HCT116 (cell line): ENCODE data around the gene MIEF1. TPM values are rescaled to one million over a fixed set of nuclear protein-coding genes. Genes with fewer than 3 reads are reported as not detected.

Source experiments
- ATAC-seq: fragments of 200-7000 bp; cut with Tn5 transposase; 2 replicates; pipeline ENCODE4 v1.9.1; 2020; ENCODE audit warnings: mild to moderate bottlenecking, moderate library complexity
- BruUV-seq: library from RNA; stranded (reverse); fragments of 400-500 nt; replicated peaks from 2 replicates; lab custom pipeline; 2021; lab: Mats Ljungman, UMichigan
- CTCF ChIA-PET: fragments of 300-600 bp; sonication (Branson Sonifier 250); formaldehyde crosslinking; loops from one replicate; lab custom pipeline; 2021; ENCODE audit warnings: antibody characterized with exemption; lab: Charles Lee
- POLR2A ChIA-PET: fragments of 300-600, 350-600 bp; sonication (Branson Sonifier 250); formaldehyde crosslinking; loops from one replicate; lab custom pipeline; 2021; ENCODE audit warnings: antibody characterized with exemption; lab: Charles Lee
- RAD21 ChIA-PET, 2 experiments: fragments of 300-600 bp; sonication (Branson Sonifier 250); formaldehyde crosslinking; loops; one replicate each; lab custom pipeline; 2023; ENCODE audit warnings: low total read pairs in 2 of 2; ENCODE audit not compliant: uncharacterized antibody in 2 of 2, unreplicated experiment in 2 of 2, low non-redundant PET in 1 of 2; lab: Charles Lee
- DNase-seq: peaks from one replicate; pipeline ENCODE4 v3.0.0-alpha.2; 2010; ENCODE audit warnings: low read depth, low spot score
- H2AFZ ChIP-seq: fragments of 200-600 bp; shearing (Covaris generic), sonication (generic); 2 replicates; pipeline ENCODE4 v1.6.1; 2017; ENCODE audit warnings: low read depth, mixed run types, mixed read lengths, antibody characterized with exemption, low read length; ENCODE audit not compliant: poor library complexity, severe bottlenecking
- H3K27ac ChIP-seq: 2 replicates; pipeline ENCODE4 v1.5.1; 2012; ENCODE audit warnings: low read depth, low read length
- H3K27me3 ChIP-seq: fragments of 200-600 bp; sonication (generic); 2 replicates; pipeline ENCODE4 v1.6.1; 2016; ENCODE audit warnings: mixed run types, low read length, mixed read lengths; ENCODE audit not compliant: insufficient read depth
- H3K36me3 ChIP-seq, 2 experiments: fragments of 200-500 bp in 1 of 2; fragments of 200-600 bp in 1 of 2; sonication (Bioruptor generic) in 1 of 2; sonication (generic) in 1 of 2; 2 replicates each; pipeline versions ENCODE4 v1.5.1 to v1.6.1; 2014 to 2016; ENCODE audit warnings: low read length in 2 of 2, inconsistent platforms in 1 of 2, mixed read lengths in 1 of 2, mixed run types in 1 of 2; ENCODE audit not compliant: insufficient read depth in 2 of 2, control insufficient read depth in 1 of 2
- H3K4me1 ChIP-seq, 2 experiments: fragments of 200-600 bp in 1 of 2; sonication (generic) in 1 of 2; 2 replicates each; pipeline versions ENCODE4 v1.5.1 to v1.6.1; 2012 to 2017; ENCODE audit warnings: low read length in 2 of 2, inconsistent platforms in 1 of 2, mild to moderate bottlenecking in 1 of 2, mixed read lengths in 1 of 2, mixed run types in 1 of 2, moderate library complexity in 1 of 2; ENCODE audit not compliant: insufficient read depth in 2 of 2, control insufficient read depth in 1 of 2
- H3K4me2 ChIP-seq: fragments of 200-600 bp; sonication (generic); 2 replicates; pipeline ENCODE4 v1.6.1; 2017; ENCODE audit warnings: mixed run types, low read length, mixed read lengths
- H3K4me3 ChIP-seq, 2 experiments: fragments of 200-600 bp in 1 of 2; sonication (generic) in 1 of 2; replicated peaks in 1 of 2; 2 replicates each; pipeline ENCODE4 v1.5.1; 2011 to 2016; ENCODE audit warnings: low read length in 2 of 2, control low read depth in 1 of 2, low read depth in 1 of 2, mild to moderate bottlenecking in 1 of 2, mixed read lengths in 1 of 2, mixed run types in 1 of 2
- H3K79me2 ChIP-seq: fragments of 200-600 bp; sonication (generic); 2 replicates; pipeline ENCODE4 v1.6.1; 2017; ENCODE audit warnings: mild to moderate bottlenecking, mixed run types, low read length, moderate library complexity, mixed read lengths; ENCODE audit not compliant: insufficient read depth
- H3K9ac ChIP-seq: fragments of 200-600 bp; sonication (generic); 2 replicates; pipeline ENCODE4 v1.6.1; 2016; ENCODE audit warnings: low read length, mixed read lengths
- H3K9me2 ChIP-seq: fragments of 200-600 bp; sonication (generic), shearing (Covaris generic); 2 replicates; pipeline ENCODE4 v1.6.1; 2017; ENCODE audit warnings: mixed run types, mild to moderate bottlenecking, moderate library complexity; ENCODE audit not compliant: insufficient read depth
- H3K9me3 ChIP-seq, 2 experiments: fragments of 200-500 bp in 1 of 2; fragments of 200-600 bp in 1 of 2; sonication (Bioruptor generic) in 1 of 2; sonication (generic) in 1 of 2; 2 replicates each; pipeline ENCODE4 v1.6.1; 2014 to 2017; ENCODE audit warnings: low read length in 2 of 2, mixed read lengths in 2 of 2, inconsistent platforms in 1 of 2, low read depth in 1 of 2, mild to moderate bottlenecking in 1 of 2, mixed run types in 1 of 2, moderate library complexity in 1 of 2; ENCODE audit not compliant: control insufficient read depth in 1 of 2, insufficient read depth in 1 of 2
- H4K20me1 ChIP-seq: fragments of 200-600 bp; sonication (generic), shearing (Covaris generic); 2 replicates; pipeline ENCODE4 v1.6.1; 2017; ENCODE audit warnings: mixed run types, mild to moderate bottlenecking, moderate library complexity; ENCODE audit not compliant: insufficient read depth
- EGR1 ChIP-seq: IDR thresholded peaks from 2 replicates; pipeline ENCODE4 v1.6.1; 2012; ENCODE audit warnings: low read depth
- ELF1 ChIP-seq: IDR thresholded peaks from 2 replicates; pipeline ENCODE4 v1.6.1; 2012; ENCODE audit warnings: low read depth, borderline replicate concordance
- SRF ChIP-seq: IDR thresholded peaks from 2 replicates; pipeline ENCODE4 v1.6.1; 2012; ENCODE audit warnings: low read depth
- intact Hi-C: fragments of 100-400 bp; cut with micrococcal nuclease; formaldehyde crosslinking; loops from 2 replicates; pipeline ENCODE4 v1.10.0; 2022
- total RNA-seq: library from RNA; stranded (reverse); gene quantifications from one replicate; pipeline ENCODE4 v1.2.1, GENCODE V29; 2021; ENCODE audit not compliant: unreplicated experiment
- TF ChIP-seq, protein P1 (sequence below): IDR thresholded peaks from 2 replicates; pipeline ENCODE4 v1.6.1; 2012
- TF ChIP-seq, protein P2 (sequence below), 3 experiments: fragments of 200-600 bp in 1 of 3; sonication (generic) in 1 of 3; IDR thresholded peaks in 2 of 3; conservative IDR thresholded peaks in 1 of 3; 2 replicates each; pipeline ENCODE4 v1.5.1; 2012 to 2017; ENCODE audit warnings: low read depth in 2 of 3, low read length in 2 of 3, antibody characterized with exemption in 1 of 3, borderline replicate concordance in 1 of 3, control low read depth in 1 of 3, mild to moderate bottlenecking in 1 of 3, mixed read lengths in 1 of 3, mixed run types in 1 of 3, moderate library complexity in 1 of 3; ENCODE audit not compliant: insufficient read depth in 1 of 3

Gene MIEF1
- total RNA-seq, 1 experiment from 2014 or later, result 42.8 TPM

DNA sequence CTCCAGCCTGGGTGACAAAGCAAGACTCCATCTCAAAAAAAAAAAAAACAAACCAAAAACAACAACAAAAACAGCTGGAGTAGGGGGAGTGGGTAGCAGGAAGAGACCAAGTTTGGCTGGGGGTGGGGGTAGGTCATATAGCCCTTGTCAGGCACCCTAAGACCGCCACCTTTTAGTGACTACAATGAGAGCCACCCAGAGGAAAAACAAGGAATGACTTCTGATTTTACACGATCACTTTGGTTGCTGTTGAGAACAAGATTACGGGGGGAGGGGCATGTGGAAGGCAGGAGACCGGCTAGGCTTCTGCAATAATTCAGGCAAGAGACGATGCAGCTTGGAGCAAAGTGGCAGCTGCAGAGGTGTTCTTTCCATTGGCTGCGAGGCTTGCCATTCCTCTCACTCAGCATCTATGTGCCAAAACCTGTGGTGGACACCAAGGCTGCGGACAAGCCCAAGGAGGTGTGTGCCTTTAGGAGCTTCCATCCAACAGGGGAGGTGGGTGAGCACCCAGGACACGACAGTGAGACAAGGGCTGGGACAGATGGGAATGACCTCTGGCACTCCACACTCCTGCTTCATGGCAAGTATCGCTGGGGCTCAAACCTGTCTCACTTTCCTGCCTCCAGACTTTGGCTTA lies 28.7 kb downstream of the MIEF1 start:
- intact Hi-C loops, result loop anchor here (5.0 to 10.0 kb wide), 2 partner anchors 404 to 816 kb away; partner anchors contain the start of gene ADSL
- DNase-seq, result no peak

More for the DNA sequence above, 28.7 kb downstream of the MIEF1 start:
- BruUV-seq, result no TSS peak
- no peak overlapping the region for H2AFZ ChIP-seq
- peak overlapping the region; percentile 97 to 100 for H3K4me3 ChIP-seq
- peaks cover 4 to 24% of the 10 kb centered on the region in 2 experiments; a peak in 3 of 4 replicates for H3K36me3 ChIP-seq
- H3K9me2 ChIP-seq, result no peaks in the 10 kb centered on the region
- TF ChIP-seq SRF, result no peak
- TF ChIP-seq, protein P1, sequence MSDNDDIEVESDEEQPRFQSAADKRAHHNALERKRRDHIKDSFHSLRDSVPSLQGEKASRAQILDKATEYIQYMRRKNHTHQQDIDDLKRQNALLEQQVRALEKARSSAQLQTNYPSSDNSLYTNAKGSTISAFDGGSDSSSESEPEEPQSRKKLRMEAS, result no peak
- TF ChIP-seq EGR1, result no peak
- TF ChIP-seq ELF1, result no peak
- TF ChIP-seq, protein P2, sequence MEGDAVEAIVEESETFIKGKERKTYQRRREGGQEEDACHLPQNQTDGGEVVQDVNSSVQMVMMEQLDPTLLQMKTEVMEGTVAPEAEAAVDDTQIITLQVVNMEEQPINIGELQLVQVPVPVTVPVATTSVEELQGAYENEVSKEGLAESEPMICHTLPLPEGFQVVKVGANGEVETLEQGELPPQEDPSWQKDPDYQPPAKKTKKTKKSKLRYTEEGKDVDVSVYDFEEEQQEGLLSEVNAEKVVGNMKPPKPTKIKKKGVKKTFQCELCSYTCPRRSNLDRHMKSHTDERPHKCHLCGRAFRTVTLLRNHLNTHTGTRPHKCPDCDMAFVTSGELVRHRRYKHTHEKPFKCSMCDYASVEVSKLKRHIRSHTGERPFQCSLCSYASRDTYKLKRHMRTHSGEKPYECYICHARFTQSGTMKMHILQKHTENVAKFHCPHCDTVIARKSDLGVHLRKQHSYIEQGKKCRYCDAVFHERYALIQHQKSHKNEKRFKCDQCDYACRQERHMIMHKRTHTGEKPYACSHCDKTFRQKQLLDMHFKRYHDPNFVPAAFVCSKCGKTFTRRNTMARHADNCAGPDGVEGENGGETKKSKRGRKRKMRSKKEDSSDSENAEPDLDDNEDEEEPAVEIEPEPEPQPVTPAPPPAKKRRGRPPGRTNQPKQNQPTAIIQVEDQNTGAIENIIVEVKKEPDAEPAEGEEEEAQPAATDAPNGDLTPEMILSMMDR (IDR thresholded peaks at IDR 0.05 in 2 of 3, conservative IDR thresholded peaks at IDR 0.05 in 1 of 3; ENCODE audit: borderline replicate concordance in 1 of 3, insufficient read depth in 1 of 3, low read depth in 2 of 3, low read length in 2 of 3), result peak in 2 of 3 experiments; percentile 25 to 47; a peak in 4 of 6 replicates
- H3K27me3 ChIP-seq, result no peaks in the 10 kb centered on the region
- H3K27ac ChIP-seq, result peak overlapping the region; percentile 94
- peak overlapping the region; percentile 100; the same call in 1 of the 2 replicates for H3K9ac ChIP-seq
- peak overlapping the region; percentile 95 for H3K4me2 ChIP-seq
- H4K20me1 ChIP-seq, result peaks cover 10% of the 10 kb centered on the region; the same call in 1 of the 2 replicates
- RAD21 ChIA-PET, result no interaction called here
- CTCF ChIA-PET, result interaction anchor here (0.6 to 2.8 kb wide), 3 partner anchors 37 to 506 kb away, joined by 4 to 86 read pairs (median 6); no protein-coding TSS in a partner anchor
- ATAC-seq, result no peak
- POLR2A ChIA-PET, result no interaction called here
- no peaks in the 10 kb centered on the region for H3K9me3 ChIP-seq
- H3K79me2 ChIP-seq, result peaks cover 52% of the 10 kb centered on the region
- peaks cover 36 to 57% of the 10 kb centered on the region in 2 experiments for H3K4me1 ChIP-seq
